ENCODE data around the gene THBS2. TPM values are rescaled to one million over a fixed set of nuclear protein-coding genes. Genes with fewer than 3 reads are reported as not detected.

THBS2 gene
- total and polyA plus RNA-seq, 11 donors, result 1.9 to 51.7 (median 15.9) TPM

DNA sequence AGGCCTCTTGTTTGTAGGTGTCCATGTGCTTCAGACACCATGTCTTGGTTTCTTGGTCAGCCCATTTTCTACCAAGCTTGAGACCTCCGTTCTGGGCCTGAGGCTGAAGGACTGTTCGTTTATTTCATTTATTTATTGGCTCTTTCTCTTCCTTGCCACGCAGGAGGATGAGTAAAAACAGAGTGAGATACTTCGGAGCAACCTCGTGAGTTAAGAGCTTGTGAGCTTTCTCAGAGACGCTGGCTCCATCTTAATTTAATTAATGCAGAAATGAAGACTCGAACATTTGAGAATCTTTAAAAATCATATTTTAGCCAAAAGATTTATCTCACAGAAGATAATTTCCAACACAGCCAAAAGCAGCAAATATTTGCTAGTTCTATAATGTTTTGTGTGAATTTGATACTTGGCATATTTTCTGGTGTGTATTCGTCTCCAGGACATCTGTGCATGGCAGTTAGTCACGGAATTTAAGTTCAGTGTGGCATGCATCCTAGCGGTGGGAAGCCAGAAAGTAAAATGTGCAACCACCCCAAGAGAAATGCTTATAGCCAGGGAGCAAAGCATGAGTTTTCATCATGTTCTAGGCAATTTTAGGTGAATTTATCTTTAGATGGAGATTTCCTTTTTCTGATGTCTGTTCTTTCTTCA lies 76.0 kb downstream of the THBS2 start:
- WGBS, 4 donors, result 65 to 74% (median 69%) methylated on average over 10 of the region's 10 CpGs
- H3K27ac ChIP-seq, result no peak overlapping the region
- H3K4me3 ChIP-seq, result no peak overlapping the region
- intact Hi-C loops (cut with DNase I), result no loop called here
- no peaks in the 10 kb centered on the region for H3K36me3 ChIP-seq
- H3K4me1 ChIP-seq, result peaks cover 0 to under 1% (median 0%) of the 10 kb centered on the region in 12 donors
- DNase-seq (no peak), ATAC-seq (no peak)
- no peaks in the 10 kb centered on the region for H3K27me3 ChIP-seq
- no peak for TF ChIP-seq POLR2A (IDR thresholded peaks at IDR 0.05)
- TF ChIP-seq, protein P1, sequence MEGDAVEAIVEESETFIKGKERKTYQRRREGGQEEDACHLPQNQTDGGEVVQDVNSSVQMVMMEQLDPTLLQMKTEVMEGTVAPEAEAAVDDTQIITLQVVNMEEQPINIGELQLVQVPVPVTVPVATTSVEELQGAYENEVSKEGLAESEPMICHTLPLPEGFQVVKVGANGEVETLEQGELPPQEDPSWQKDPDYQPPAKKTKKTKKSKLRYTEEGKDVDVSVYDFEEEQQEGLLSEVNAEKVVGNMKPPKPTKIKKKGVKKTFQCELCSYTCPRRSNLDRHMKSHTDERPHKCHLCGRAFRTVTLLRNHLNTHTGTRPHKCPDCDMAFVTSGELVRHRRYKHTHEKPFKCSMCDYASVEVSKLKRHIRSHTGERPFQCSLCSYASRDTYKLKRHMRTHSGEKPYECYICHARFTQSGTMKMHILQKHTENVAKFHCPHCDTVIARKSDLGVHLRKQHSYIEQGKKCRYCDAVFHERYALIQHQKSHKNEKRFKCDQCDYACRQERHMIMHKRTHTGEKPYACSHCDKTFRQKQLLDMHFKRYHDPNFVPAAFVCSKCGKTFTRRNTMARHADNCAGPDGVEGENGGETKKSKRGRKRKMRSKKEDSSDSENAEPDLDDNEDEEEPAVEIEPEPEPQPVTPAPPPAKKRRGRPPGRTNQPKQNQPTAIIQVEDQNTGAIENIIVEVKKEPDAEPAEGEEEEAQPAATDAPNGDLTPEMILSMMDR (IDR thresholded peaks at IDR 0.05), result no peak
- H3K9me3 ChIP-seq, result no peaks in the 10 kb centered on the region

GRCh38 chr6:169176361-169176991 lies 77.2 kb downstream of the THBS2 start:
- no peak overlapping the region for H3K27ac ChIP-seq
- DNase-seq (no peak), ATAC-seq (no peak)
- TF ChIP-seq, protein P1 (IDR thresholded peaks at IDR 0.05), result no peak
- no peak for TF ChIP-seq POLR2A (IDR thresholded peaks at IDR 0.05)
- H3K4me1 ChIP-seq, result peaks cover 0 to 7% (median 0%) of the 10 kb centered on the region in 12 donors
- H3K36me3 ChIP-seq, result no peaks in the 10 kb centered on the region
- intact Hi-C loops (cut with DNase I), result no loop called here
- no peaks in the 10 kb centered on the region for H3K9me3 ChIP-seq
- no peak overlapping the region for H3K4me3 ChIP-seq
- WGBS, 4 donors, result 74 to 80% (median 75%) methylated on average over 15 of the region's 15 CpGs
- H3K27me3 ChIP-seq, result no peaks in the 10 kb centered on the region

- Histone ChIP-seq H3K4me1 (peaks cover 0 to 7% (median 0%) of the 10 kb centered on the region in 12 donors), H3K27ac (no peak overlapping the region), H3K27me3 (no peaks in the 10 kb centered on the region), H3K36me3 (no peaks in the 10 kb centered on the region), H3K9me3 (no peaks in the 10 kb centered on the region), H3K4me3 (no peak overlapping the region)
- TF ChIP-seq, protein P1 (IDR thresholded peaks at IDR 0.05), result no peak
- no peak for TF ChIP-seq POLR2A (IDR thresholded peaks at IDR 0.05)
- ATAC-seq (no peak), DNase-seq (no peak)
- intact Hi-C loops (cut with DNase I), result no loop called here
- WGBS, 4 donors, result 86 to 89% (median 87%) methylated on average over 15 of the region's 15 CpGs
These were observed 78.2 kb downstream of the THBS2 start for GRCh38 chr6:169175360-169175887.

DNA sequence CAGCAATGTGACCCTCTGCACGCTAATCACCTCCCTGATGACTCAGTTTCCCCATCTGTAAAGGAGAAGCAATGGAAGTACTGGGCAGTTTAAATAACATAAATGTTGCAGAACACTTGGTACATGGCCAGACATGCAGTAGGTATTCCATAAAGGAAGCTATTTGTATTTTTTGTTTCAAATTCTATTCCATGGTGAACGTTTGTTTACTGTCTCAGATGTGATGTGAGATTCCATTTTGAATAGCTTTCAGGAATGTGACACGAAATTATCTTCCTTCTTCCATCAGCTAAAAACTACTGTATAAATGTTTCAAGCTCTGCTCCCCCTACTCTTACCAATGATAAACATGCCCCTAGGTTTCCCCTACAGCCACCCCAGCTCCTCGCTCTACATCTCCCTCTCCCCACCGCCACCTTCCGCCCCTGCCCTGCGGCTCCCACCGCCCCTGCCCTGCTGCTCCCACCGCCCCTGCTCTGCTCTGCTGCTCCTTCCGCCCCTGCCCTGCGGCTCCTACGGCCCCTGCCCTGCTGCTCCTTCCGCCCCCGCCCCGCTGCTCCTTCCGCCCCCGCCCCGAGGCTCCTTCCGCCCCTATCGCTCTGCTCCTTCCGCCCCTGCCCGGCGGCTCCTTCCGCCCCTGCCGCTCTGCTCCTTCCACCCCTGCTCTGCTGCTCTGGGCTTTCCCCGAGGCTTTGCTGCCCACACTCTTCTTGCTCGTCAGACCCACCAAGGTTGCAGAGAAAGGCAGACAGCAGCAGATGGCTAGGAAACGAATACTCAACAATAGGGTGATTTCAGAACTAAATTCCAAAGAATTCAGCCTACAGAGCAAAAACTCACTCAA lies 78.9 kb downstream of the THBS2 start:
- 78 to 82% (median 80%) methylated on average over 26 to 28 of the region's 28 CpGs for WGBS, 4 donors
- ATAC-seq, result no peak
- TF ChIP-seq, protein P1 (IDR thresholded peaks at IDR 0.05), result no peak
- no peak for TF ChIP-seq POLR2A (IDR thresholded peaks at IDR 0.05)
- Histone ChIP-seq H3K36me3 (no peaks in the 10 kb centered on the region), H3K4me3 (no peak overlapping the region), H3K27me3 (no peaks in the 10 kb centered on the region), H3K4me1 (peaks cover 0 to 7% (median 0%) of the 10 kb centered on the region in 12 donors), H3K9me3 (no peaks in the 10 kb centered on the region), H3K27ac (no peak overlapping the region)
- intact Hi-C loops (cut with DNase I), result no loop called here
- no peak for DNase-seq
